A549 (cell line): ENCODE results near the gene QPRT. TPM values are rescaled to one million over a fixed set of nuclear protein-coding genes. Genes with fewer than 3 reads are reported as not detected.
A peak's percentile ranks its signal among the peaks of the same experiment; 100 is the strongest.

Experiments used
- ATAC-seq, 2 experiments: fragments of 200-7000 bp in 1 of 2; fragments of >200 bp in 1 of 2; cut with Nextera tagmentation in 1 of 2; cut with Tn5 transposase in 1 of 2; 3 replicates each; pipeline versions ENCODE4 v1.8.0 to v1.9.1; 2018 to 2020; ENCODE audit warnings: mild to moderate bottlenecking in 1 of 2, moderate library complexity in 1 of 2
- CTCF ChIA-PET: fragments of 300-600 bp; sonication (Branson Sonifier 250); formaldehyde crosslinking; extraction: SDS; loops from one replicate; lab custom pipeline; 2021; ENCODE audit warnings: antibody characterized with exemption, inconsistent platforms; lab: Yijun Ruan, JAX
- POLR2A ChIA-PET: fragments of 350-600 bp; formaldehyde crosslinking; extraction: SDS; loops from one replicate; lab custom pipeline; 2021; ENCODE audit warnings: antibody characterized with exemption, inconsistent platforms; lab: Yijun Ruan, JAX
- DNase-seq, 2 experiments: peaks; one replicate each; pipeline versions ENCODE4 v3.0.0 to v3.0.0-alpha.2; 2011 to 2016; ENCODE audit warnings: low read depth in 1 of 2, low spot score in 1 of 2
- FAIRE-seq: peaks from 2 replicates; lab custom pipeline; 2011; peaks lifted over from hg19 to GRCh38; lab: Jason Lieb, UNC
- H3K27ac ChIP-seq, 2 experiments: fragments of >200 bp; sonication (Bioruptor Twin); formaldehyde crosslinking; 3 replicates each; pipeline ENCODE4 v1.5.1; 2016 to 2017
- H3K4me1 ChIP-seq: fragments of >200 bp; sonication (Bioruptor Twin); formaldehyde crosslinking; 3 replicates; pipeline ENCODE4 v1.6.1; 2016
- H3K4me2 ChIP-seq: fragments of >200 bp; sonication (Bioruptor Twin); formaldehyde crosslinking; 3 replicates; pipeline ENCODE4 v1.6.1; 2016
- H3K4me3 ChIP-seq: fragments of >200 bp; sonication (Bioruptor Twin); formaldehyde crosslinking; 3 replicates; pipeline ENCODE4 v1.5.1; 2016
- H3K9me3 ChIP-seq: fragments of >200 bp; sonication (Bioruptor Twin); formaldehyde crosslinking; 3 replicates; pipeline ENCODE4 v1.6.1; 2016
- BHLHE40 ChIP-seq: IDR thresholded peaks from 2 replicates; pipeline ENCODE4 v1.6.1; 2012; ENCODE audit warnings: low read depth, low read length, inconsistent platforms
- CBX8 ChIP-seq: fragments of 200-600 bp; sonication (generic); IDR thresholded peaks from 2 replicates; pipeline ENCODE4 v1.6.1; 2016
- CEBPB ChIP-seq, 2 experiments: fragments of >200 bp in 1 of 2; sonication (Bioruptor Twin) in 1 of 2; formaldehyde crosslinking in 1 of 2; IDR thresholded peaks; 2 replicates each; pipeline ENCODE4 v1.6.1; 2012 to 2016
- CHD2 ChIP-seq: fragments of 150-350 bp; IDR thresholded peaks from 2 replicates; pipeline ENCODE4 v1.6.1; 2014; ENCODE audit warnings: low read length; ENCODE audit not compliant: partially characterized antibody
- CHD4 ChIP-seq: fragments of 200-600 bp; sonication (generic); IDR thresholded peaks from 2 replicates; pipeline ENCODE4 v1.6.1; 2016; ENCODE audit warnings: antibody characterized with exemption, mild to moderate bottlenecking, borderline replicate concordance
- CTCF ChIP-seq: fragments of >200 bp; sonication (Bioruptor Twin); formaldehyde crosslinking; IDR thresholded peaks from 3 replicates; pipeline ENCODE4 v1.5.1; 2016
- EHMT2 ChIP-seq: fragments of 200-600 bp; sonication (generic); IDR thresholded peaks from 2 replicates; pipeline ENCODE4 v1.6.1; 2016; ENCODE audit warnings: antibody characterized with exemption, low read depth, mild to moderate bottlenecking, moderate library complexity
- FOXS1 ChIP-seq: fragments of 250-450 bp; sonication (Bioruptor Pico); IDR thresholded peaks from 2 replicates; pipeline ENCODE4 v1.5.0; 2020; ENCODE audit warnings: mild to moderate bottlenecking, moderate library complexity
- HOXB13 ChIP-seq: fragments of 250-450 bp; sonication (Bioruptor Pico); IDR thresholded peaks from 2 replicates; pipeline ENCODE4 v1.5.0; 2020; ENCODE audit warnings: low read depth, mild to moderate bottlenecking, moderate library complexity
- JUN ChIP-seq, 2 experiments: fragments of >200 bp; sonication (Bioruptor Twin); formaldehyde crosslinking; IDR thresholded peaks; 2 replicates in 1 of 2; 3 replicates in 1 of 2; pipeline ENCODE4 v1.6.1; 2016 to 2017
- MYC ChIP-seq: IDR thresholded peaks from 2 replicates; pipeline ENCODE4 v1.6.1; 2012; ENCODE audit warnings: mild to moderate bottlenecking, inconsistent platforms, low read length, improper control_type of control experiment, borderline replicate concordance
- NFE2L2 ChIP-seq: fragments of 150-350 bp; conservative IDR thresholded peaks from 2 replicates; pipeline ENCODE4 v1.6.1; 2014; ENCODE audit warnings: low read length
- POLR2A ChIP-seq: IDR thresholded peaks from 2 replicates; pipeline ENCODE4 v1.6.1; 2012; ENCODE audit warnings: mild to moderate bottlenecking, low read length
- RARB ChIP-seq: fragments of 250-450 bp; sonication (Bioruptor Pico); IDR thresholded peaks from 2 replicates; pipeline ENCODE4 v1.8.0; 2021; ENCODE audit warnings: mild to moderate bottlenecking, moderate library complexity
- RCOR1 ChIP-seq: fragments of 150-350 bp; IDR thresholded peaks from 2 replicates; pipeline ENCODE4 v1.6.1; 2014; ENCODE audit warnings: antibody characterized with exemption, low read length, low read depth
- ZNF302 ChIP-seq: fragments of 250-450 bp; sonication (Bioruptor Pico); IDR thresholded peaks from 2 replicates; pipeline ENCODE4 v1.9.0; 2021; ENCODE audit warnings: inconsistent platforms, mild to moderate bottlenecking, moderate library complexity
- ZSCAN20 ChIP-seq: fragments of 250-450 bp; sonication (Bioruptor Pico); IDR thresholded peaks from 2 replicates; pipeline ENCODE4 v1.8.0; 2022; ENCODE audit warnings: mild to moderate bottlenecking, moderate library complexity
- WGBS: methylation state at CpG from one replicate; pipeline ENCODE4 v1.1.6; 2017; ENCODE audit errors: missing lambda C conversion rate; 5-methylcytosine and 5-hydroxymethylcytosine counted together
- polyA plus RNA-seq, 4 experiments: library from polyadenylated mRNA; depleted of rRNA in 3 of 4; stranded (reverse); fragments of >200 nt; fragmentation: RNase III in 1 of 4; extraction: RNeasy Plus Mini Kit Qiagen cat#74134 plus additional on column Dnase treatment in 1 of 4; gene quantifications; 2 replicates in 3 of 4; 3 replicates in 1 of 4; pipeline ENCODE4 v1.2.3, GENCODE V29; 2011 to 2017
- TF ChIP-seq, protein P1 (sequence below): fragments of 250-450 bp; sonication (Bioruptor Pico); IDR thresholded peaks from 2 replicates; pipeline ENCODE4 v1.5.0; 2020; ENCODE audit warnings: low read depth, mild to moderate bottlenecking, moderate library complexity
- TF ChIP-seq, protein P2 (sequence below): fragments of 250-450 bp; sonication (Bioruptor Pico); IDR thresholded peaks from 2 replicates; pipeline ENCODE4 v1.5.0; 2021; ENCODE audit warnings: mild to moderate bottlenecking, moderate library complexity, borderline replicate concordance

Gene QPRT
- polyA plus RNA-seq, 2 of the 4 experiments (the other 2 are of a cell fraction) = 1.7 to 2.1 TPM

DNA sequence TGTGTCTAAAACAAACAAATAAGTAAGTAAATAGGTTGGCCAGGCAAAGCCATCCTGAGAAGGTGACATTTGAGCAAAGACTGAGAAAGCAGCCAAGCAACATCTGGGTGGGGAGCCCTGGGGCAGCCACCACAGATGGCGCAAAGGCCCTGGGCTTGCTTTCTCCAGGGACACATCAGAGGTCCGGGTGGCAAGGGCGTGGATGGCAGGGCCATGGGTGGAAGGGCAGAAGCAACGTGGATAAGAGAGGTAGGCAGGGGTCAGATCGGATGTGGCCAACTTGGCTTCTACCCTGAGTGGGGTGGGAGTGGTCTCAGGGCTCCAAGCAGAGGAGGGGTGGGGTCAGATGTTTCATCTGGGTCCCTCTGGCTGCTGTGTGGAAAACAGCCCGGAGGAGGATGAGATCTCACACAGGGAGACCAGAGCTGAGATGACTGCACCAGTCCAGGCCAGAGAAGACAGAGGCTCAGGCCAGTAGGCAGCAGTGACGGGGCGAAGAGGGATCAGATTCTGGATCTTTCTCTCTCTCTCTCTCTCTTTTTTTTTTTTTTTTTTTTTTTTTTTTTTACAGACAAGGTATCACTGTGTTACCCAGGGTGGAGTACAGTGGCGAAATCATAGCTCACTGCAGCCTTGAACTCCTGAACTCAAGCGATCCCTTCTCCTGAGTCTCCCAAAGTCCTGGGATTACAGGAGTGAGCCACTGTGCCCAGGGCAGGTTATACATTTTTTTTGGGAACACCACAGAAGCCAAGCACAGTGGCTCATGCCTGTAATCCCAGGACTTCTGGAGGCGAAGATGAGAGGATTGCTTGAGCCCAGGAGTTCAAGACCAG, 22.1 kb upstream of the QPRT start:
- Histone ChIP-seq H3K4me3 (no peak overlapping the region), H3K4me1 (no peaks in the 10 kb centered on the region), H3K9me3 (no peaks in the 10 kb centered on the region), H3K27ac (no peak overlapping the region), H3K4me2 (no peak overlapping the region)
- ChIA-PET POLR2A (interaction anchor here (0.6 kb wide), 1 partner anchor 8 kb away, joined by 10 read pairs; no protein-coding TSS in a partner anchor), CTCF (interaction anchor here (0.6 to 1.1 kb wide), 2 partner anchors 9 to 76 kb away, joined by 3 read pairs; no protein-coding TSS in a partner anchor)
- DNase-seq = no peak
- peak; percentile 30 to 47; a peak in 3 of 6 replicates for ATAC-seq
- 73% methylated on average over 11 of the region's 11 CpGs for WGBS
- no peak for FAIRE-seq
- TF ChIP-seq RARB (CRISPR knock-in tag) = no peak
- TF ChIP-seq, protein P1, sequence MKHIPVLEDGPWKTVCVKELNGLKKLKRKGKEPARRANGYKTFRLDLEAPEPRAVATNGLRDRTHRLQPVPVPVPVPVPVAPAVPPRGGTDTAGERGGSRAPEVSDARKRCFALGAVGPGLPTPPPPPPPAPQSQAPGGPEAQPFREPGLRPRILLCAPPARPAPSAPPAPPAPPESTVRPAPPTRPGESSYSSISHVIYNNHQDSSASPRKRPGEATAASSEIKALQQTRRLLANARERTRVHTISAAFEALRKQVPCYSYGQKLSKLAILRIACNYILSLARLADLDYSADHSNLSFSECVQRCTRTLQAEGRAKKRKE (CRISPR knock-in tag) = no peak
- no peak for TF ChIP-seq POLR2A
- no peak for TF ChIP-seq FOXS1 (CRISPR knock-in tag)
- TF ChIP-seq CHD4 = no peak
- no peak for TF ChIP-seq JUN (IDR thresholded peaks at IDR 0.05)
- no peak for TF ChIP-seq HOXB13 (CRISPR knock-in tag)
- TF ChIP-seq MYC = no peak
- TF ChIP-seq CTCF = no peak

DNA sequence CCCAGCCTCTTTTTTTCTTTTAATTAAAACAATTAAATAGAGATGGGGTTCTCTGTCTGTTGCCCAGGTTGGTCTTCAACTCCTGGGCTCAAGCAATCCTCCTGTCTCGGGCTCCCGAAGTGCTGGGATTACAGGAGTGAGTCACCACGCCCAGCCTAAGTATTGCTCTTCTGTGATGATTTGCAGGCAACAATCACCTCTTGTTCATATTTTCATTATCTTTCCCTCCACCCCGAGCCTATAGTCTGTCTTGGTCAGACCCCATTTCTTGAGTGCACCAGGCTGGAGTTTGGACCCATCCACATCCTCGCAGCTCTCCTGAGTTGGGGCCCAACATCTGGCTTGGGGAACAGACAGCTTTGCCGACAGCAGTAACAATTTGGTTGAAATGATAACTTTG, 20.3 kb upstream of the QPRT start:
- DNase-seq (no peak), ATAC-seq (no peak), FAIRE-seq (no peak)
- Histone ChIP-seq H3K27ac (no peak overlapping the region), H3K4me3 (no peak overlapping the region), H3K4me1 (no peaks in the 10 kb centered on the region), H3K4me2 (no peak overlapping the region), H3K9me3 (no peaks in the 10 kb centered on the region)
- CTCF ChIA-PET = interaction anchor here (0.9 kb wide), 1 partner anchor 71 kb away, joined by 4 read pairs; no protein-coding TSS in a partner anchor
- 59% methylated on average over 6 of the region's 6 CpGs for WGBS
- POLR2A ChIA-PET = no interaction called here
- TF ChIP-seq ZSCAN20 (CRISPR knock-in tag) = no peak
- TF ChIP-seq NFE2L2 = no peak
- no peak for TF ChIP-seq RCOR1
- no peak for TF ChIP-seq BHLHE40
- TF ChIP-seq, protein P2, sequence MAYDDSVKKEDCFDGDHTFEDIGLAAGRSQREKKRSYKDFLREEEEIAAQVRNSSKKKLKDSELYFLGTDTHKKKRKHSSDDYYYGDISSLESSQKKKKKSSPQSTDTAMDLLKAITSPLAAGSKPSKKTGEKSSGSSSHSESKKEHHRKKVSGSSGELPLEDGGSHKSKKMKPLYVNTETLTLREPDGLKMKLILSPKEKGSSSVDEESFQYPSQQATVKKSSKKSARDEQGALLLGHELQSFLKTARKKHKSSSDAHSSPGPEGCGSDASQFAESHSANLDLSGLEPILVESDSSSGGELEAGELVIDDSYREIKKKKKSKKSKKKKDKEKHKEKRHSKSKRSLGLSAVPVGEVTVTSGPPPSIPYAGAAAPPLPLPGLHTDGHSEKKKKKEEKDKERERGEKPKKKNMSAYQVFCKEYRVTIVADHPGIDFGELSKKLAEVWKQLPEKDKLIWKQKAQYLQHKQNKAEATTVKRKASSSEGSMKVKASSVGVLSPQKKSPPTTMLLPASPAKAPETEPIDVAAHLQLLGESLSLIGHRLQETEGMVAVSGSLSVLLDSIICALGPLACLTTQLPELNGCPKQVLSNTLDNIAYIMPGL (CRISPR knock-in tag) = no peak
- no peak for TF ChIP-seq CEBPB (IDR thresholded peaks at IDR 0.05)
- no peak for TF ChIP-seq CHD2
- TF ChIP-seq EHMT2 = no peak
- no peak for TF ChIP-seq CBX8
- no peak for TF ChIP-seq ZNF302 (CRISPR knock-in tag)
